Karpas-422 (cell line): Measurements from ENCODE around the gene EHD4. TPM values are rescaled to one million over a fixed set of nuclear protein-coding genes. Genes with fewer than 3 reads are reported as not detected.

Experiments used
- DNase-seq: peaks from one replicate; pipeline ENCODE4 v3.0.0-alpha.2; 2015
- H2AFZ ChIP-seq: fragments of 200-600 bp; sonication (generic); 2 replicates; pipeline ENCODE4 v1.6.1; 2014; ENCODE audit warnings: antibody characterized with exemption, low read length, mixed read lengths
- H3K27ac ChIP-seq: fragments of 200-600 bp; sonication (generic); 2 replicates; pipeline ENCODE4 v1.5.1; 2014; ENCODE audit warnings: mild to moderate bottlenecking, low read length, moderate library complexity
- H3K27me3 ChIP-seq: fragments of 200-600 bp; sonication (generic); 2 replicates; pipeline ENCODE4 v1.6.1; 2014; ENCODE audit warnings: low read length, mixed read lengths
- H3K36me3 ChIP-seq: fragments of 200-600 bp; sonication (generic); 2 replicates; pipeline ENCODE4 v1.6.1; 2014; ENCODE audit warnings: low read length, mixed read lengths; ENCODE audit not compliant: insufficient read depth
- H3K4me1 ChIP-seq: fragments of 200-600 bp; sonication (generic); 2 replicates; pipeline ENCODE4 v1.6.1; 2014; ENCODE audit warnings: mild to moderate bottlenecking, low read length, mixed read lengths
- H3K4me2 ChIP-seq: fragments of 200-600 bp; sonication (generic); 2 replicates; pipeline ENCODE4 v1.6.1; 2014; ENCODE audit warnings: low read length, low read depth, mild to moderate bottlenecking; ENCODE audit not compliant: poor library complexity, severe bottlenecking
- H3K4me3 ChIP-seq: fragments of 200-600 bp; sonication (generic); 2 replicates; pipeline ENCODE4 v1.5.1; 2014; ENCODE audit warnings: mild to moderate bottlenecking, antibody characterized with exemption, low read length, mixed read lengths
- H3K79me2 ChIP-seq: fragments of 200-600 bp; sonication (generic); 2 replicates; pipeline ENCODE4 v1.6.1; 2014; ENCODE audit warnings: mild to moderate bottlenecking, low read length, mixed read lengths
- H3K9ac ChIP-seq: fragments of 200-600 bp; sonication (generic); 2 replicates; pipeline ENCODE4 v1.6.0; 2014; ENCODE audit warnings: low read length
- H3K9me2 ChIP-seq: fragments of 200-600 bp; sonication (generic), shearing (Covaris generic); replicated peaks from 2 replicates; pipeline ENCODE4 v1.6.0; 2014; ENCODE audit warnings: mild to moderate bottlenecking, low read length, moderate library complexity; ENCODE audit not compliant: insufficient read depth
- H3K9me3 ChIP-seq: fragments of 300-700, 200-600 bp; sonication (generic); 2 replicates; pipeline ENCODE4 v1.6.1; 2014; ENCODE audit warnings: low read length, mixed read lengths
- H4K20me1 ChIP-seq: fragments of 200-600 bp; sonication (generic); 2 replicates; pipeline ENCODE4 v1.6.1; 2014; ENCODE audit warnings: mild to moderate bottlenecking, antibody characterized with exemption, low read length, low read depth; ENCODE audit not compliant: insufficient read depth
- total RNA-seq: library from RNA; depleted of rRNA; stranded (reverse); fragments of >200 nt; shearing (Covaris generic); gene quantifications from 2 replicates; pipeline ENCODE4 v1.2.3, GENCODE V29; 2014; ENCODE audit warnings: low replicate concordance

EHD4 gene
- total RNA-seq, 1 experiment from 2014 or later: 19.9 TPM

DNA sequence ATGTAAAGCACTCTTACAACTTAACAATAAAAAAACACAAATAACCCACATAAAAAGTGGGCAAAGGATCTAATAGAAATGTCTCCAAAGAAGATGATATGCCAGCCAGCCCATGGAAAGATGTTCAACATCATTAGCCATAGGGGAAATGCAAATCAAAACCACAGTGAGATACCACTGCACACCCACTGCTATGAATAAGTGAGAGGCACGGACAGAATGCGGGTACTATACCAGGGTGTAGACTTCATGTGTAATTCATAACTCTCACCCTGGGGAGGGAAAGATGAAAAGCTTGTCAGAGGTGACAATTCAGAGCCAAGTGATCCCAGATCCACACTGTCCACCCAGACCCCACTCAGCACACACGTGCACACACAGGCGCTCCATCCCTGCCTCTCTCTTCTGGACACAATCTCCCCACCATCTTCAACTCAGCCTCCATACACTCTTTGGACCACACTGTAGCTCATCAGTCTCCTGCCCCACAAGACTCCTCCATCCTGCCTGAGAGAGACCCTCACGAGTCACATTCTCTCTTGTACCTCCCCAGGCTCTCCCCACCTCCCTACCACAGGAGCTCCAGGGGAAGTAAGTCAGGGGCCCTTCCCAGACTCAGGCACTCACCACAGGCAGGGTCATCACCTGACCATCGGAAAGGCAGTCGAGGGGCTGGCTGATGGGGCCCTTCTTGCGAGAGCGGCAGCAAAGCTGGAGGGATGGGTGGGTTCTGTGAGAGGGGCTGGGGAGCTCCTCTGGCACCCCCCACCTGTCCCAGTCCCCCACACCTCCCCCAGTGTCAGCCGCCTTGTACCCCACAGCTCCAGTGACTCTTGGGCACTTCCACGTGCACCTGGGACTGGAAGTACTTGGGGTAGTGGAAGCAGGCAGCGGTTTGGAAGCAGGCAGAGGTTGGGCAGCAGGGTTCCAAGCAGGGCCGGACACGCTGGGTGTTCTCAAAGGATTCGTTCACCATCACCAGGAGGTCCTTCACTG, 27.2 kb upstream of the EHD4 start:
- no peaks in the 10 kb centered on the region for H3K79me2 ChIP-seq
- peak overlapping the region; percentile 14 for H3K4me2 ChIP-seq
- H3K36me3 ChIP-seq: no peaks in the 10 kb centered on the region
- H3K4me3 ChIP-seq: no peak overlapping the region
- H4K20me1 ChIP-seq: no peaks in the 10 kb centered on the region
- H2AFZ ChIP-seq: no peak overlapping the region
- no peaks in the 10 kb centered on the region for H3K9me2 ChIP-seq
- DNase-seq: peak; percentile 53
- no peaks in the 10 kb centered on the region for H3K9me3 ChIP-seq
- no peak overlapping the region for H3K27ac ChIP-seq
- H3K4me1 ChIP-seq: peaks cover 9% of the 10 kb centered on the region
- no peak overlapping the region for H3K9ac ChIP-seq
- no peaks in the 10 kb centered on the region for H3K27me3 ChIP-seq

DNA sequence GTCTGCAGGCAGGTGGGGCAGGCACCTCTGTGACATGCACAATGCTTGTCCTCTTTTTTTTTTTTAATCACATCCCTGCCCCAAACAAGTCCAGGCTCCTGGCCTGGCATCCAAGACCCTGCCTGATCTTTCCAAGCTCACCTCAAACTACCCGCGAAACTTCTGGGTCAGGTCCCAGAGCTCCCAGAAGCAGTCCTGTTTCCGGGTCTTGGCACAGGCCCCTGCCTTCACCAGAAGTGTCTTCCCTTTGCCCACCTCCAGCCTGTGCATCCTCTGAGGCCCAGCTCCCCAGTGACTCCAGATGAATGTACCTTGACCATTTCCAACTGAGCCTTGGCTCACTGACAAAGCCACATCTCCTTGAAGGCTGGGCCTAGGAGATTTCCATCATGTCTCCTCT, 25.5 kb upstream of the EHD4 start:
- peaks cover 9% of the 10 kb centered on the region for H3K4me1 ChIP-seq
- H3K9me2 ChIP-seq: no peaks in the 10 kb centered on the region
- no peaks in the 10 kb centered on the region for H3K27me3 ChIP-seq
- no peak overlapping the region for H3K4me2 ChIP-seq
- H3K9me3 ChIP-seq: no peaks in the 10 kb centered on the region
- DNase-seq: no peak
- H3K27ac ChIP-seq: no peak overlapping the region
- no peak overlapping the region for H3K4me3 ChIP-seq
- H2AFZ ChIP-seq: no peak overlapping the region
- no peaks in the 10 kb centered on the region for H4K20me1 ChIP-seq
- H3K9ac ChIP-seq: no peak overlapping the region
- H3K36me3 ChIP-seq: no peaks in the 10 kb centered on the region
- no peaks in the 10 kb centered on the region for H3K79me2 ChIP-seq

DNA sequence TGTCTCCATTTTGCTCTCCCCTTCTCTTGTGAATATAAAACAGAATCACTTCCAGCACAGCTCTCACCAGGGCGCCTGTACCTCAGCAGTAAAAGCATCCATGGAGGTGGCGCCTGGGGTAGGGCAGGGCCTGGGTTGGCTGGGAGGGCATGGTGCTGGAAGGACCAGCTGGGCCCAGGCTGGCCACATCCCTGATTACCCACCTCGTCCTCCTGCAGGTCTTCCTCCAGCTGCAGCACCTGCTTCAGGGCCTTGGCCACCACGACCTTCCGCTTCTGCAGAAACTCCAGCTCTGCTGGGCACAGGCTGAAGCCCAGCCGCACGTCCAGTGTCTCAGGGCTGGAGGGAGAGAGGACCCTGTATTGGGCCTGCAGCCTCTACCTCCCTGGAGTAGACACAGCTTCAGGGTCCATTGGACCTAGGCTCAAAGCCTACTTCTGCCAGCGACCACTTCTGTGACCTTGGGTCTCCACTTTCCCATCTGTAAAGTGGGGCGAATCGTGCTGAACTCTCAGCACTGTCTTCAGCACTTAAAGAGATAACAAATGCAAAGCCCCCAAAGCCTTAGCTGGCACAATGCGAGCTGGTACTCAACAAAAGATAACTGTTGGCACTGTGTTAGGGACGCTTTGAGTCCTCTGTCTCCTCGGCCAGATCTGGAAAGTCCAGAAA, 24.7 kb upstream of the EHD4 start:
- Histone ChIP-seq H3K27ac (no peak overlapping the region), H3K9me3 (no peaks in the 10 kb centered on the region), H2AFZ (no peak overlapping the region), H4K20me1 (no peaks in the 10 kb centered on the region), H3K4me1 (peaks cover 9% of the 10 kb centered on the region), H3K36me3 (no peaks in the 10 kb centered on the region), H3K27me3 (no peaks in the 10 kb centered on the region), H3K9ac (no peak overlapping the region), H3K4me2 (no peak overlapping the region), H3K79me2 (no peaks in the 10 kb centered on the region), H3K4me3 (no peak overlapping the region), H3K9me2 (no peaks in the 10 kb centered on the region)
- DNase-seq: no peak

DNA sequence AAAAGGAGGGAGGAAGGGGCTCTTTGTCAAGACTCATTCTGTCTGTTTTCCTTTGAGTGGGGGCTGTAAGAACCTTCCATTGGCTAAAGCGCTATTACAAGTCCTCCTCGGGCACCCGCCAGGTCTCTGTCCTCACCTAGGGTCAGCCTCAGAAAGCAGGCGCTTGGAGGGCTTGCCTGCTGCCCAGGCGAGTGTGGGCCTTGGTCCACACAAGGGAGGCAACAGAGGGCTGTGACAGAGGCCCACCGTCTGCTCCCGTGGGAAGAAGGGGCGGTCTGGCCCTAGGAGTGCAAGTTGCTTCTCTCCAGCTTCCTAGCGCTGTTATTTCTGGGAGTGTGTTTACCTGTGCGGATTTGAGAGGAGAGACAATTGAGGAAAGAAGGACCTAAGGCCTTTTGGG, 24.0 kb upstream of the EHD4 start:
- no peaks in the 10 kb centered on the region for H3K27me3 ChIP-seq
- H3K4me3 ChIP-seq: no peak overlapping the region
- H2AFZ ChIP-seq: no peak overlapping the region
- H3K36me3 ChIP-seq: no peaks in the 10 kb centered on the region
- H4K20me1 ChIP-seq: no peaks in the 10 kb centered on the region
- no peak overlapping the region for H3K9ac ChIP-seq
- H3K4me1 ChIP-seq: peaks cover 9% of the 10 kb centered on the region
- H3K9me2 ChIP-seq: no peaks in the 10 kb centered on the region
- no peak overlapping the region for H3K4me2 ChIP-seq
- no peaks in the 10 kb centered on the region for H3K9me3 ChIP-seq
- no peak overlapping the region for H3K27ac ChIP-seq
- H3K79me2 ChIP-seq: no peaks in the 10 kb centered on the region
- DNase-seq: no peak

DNA sequence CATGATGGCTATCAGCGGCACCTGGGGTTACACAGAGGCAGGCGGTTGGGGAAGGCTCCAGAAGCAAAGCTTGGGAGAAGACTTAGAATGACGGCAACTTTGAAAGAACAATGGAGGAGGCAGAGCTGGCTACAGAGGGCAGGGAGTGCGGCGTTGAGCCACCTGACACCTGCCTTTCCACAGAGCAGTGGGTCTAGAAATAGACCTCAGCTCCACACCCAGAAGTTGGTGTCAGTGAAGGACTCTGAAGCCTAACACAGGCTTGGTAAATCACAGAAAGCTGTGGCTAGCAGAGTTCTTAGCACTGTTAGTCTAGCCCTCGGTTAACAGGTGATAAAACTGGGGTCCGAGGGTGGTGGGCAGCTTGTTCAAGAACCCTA, 23.1 kb upstream of the EHD4 start:
- Histone ChIP-seq H3K4me3 (no peak overlapping the region), H3K36me3 (no peaks in the 10 kb centered on the region), H3K27me3 (no peaks in the 10 kb centered on the region), H4K20me1 (no peaks in the 10 kb centered on the region), H2AFZ (no peak overlapping the region), H3K4me1 (peaks cover 9% of the 10 kb centered on the region), H3K4me2 (no peak overlapping the region), H3K79me2 (no peaks in the 10 kb centered on the region), H3K9me2 (no peaks in the 10 kb centered on the region), H3K9ac (no peak overlapping the region), H3K27ac (no peak overlapping the region), H3K9me3 (no peaks in the 10 kb centered on the region)
- DNase-seq: no peak

DNA sequence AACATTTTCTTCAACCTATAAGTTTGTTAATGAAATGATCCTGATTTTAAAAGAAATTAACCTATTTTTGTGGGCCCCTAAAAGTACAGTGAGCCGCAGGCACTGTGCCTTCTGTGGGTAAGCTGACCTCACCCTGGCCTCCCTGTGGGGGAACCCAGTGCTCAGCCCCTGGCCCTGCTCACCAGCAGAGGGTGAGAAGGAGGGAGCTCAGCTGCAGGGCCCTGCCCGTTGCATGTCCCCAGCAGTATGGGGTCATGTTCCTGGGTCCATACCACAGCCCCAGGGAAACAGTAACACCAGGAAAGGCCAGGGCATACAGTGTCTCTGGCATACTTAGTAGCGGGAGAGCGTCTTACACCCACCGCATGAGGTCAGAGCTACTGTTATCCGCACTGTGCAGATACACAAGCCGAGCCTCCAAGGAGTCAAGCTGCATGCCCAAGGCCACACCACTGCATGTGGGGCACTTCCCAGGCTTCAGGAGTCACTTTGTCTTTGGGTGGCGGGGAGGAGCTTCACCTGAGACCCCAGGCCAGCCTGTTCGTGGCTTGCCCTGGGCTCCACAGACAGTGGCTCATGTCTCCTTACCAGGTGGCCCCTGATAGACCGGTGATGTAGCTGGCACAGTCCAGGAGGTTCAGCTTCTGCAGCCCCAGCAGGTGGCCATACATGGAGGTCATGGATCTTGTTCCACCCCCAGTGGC, 22.6 kb upstream of the EHD4 start:
- Histone ChIP-seq H2AFZ (no peak overlapping the region), H3K27me3 (no peaks in the 10 kb centered on the region), H3K79me2 (no peaks in the 10 kb centered on the region), H3K9me2 (no peaks in the 10 kb centered on the region), H3K27ac (no peak overlapping the region), H3K4me1 (peaks cover 9% of the 10 kb centered on the region), H3K4me3 (no peak overlapping the region), H4K20me1 (no peaks in the 10 kb centered on the region), H3K9ac (no peak overlapping the region), H3K4me2 (no peak overlapping the region), H3K9me3 (no peaks in the 10 kb centered on the region), H3K36me3 (no peaks in the 10 kb centered on the region)
- no peak for DNase-seq

DNA sequence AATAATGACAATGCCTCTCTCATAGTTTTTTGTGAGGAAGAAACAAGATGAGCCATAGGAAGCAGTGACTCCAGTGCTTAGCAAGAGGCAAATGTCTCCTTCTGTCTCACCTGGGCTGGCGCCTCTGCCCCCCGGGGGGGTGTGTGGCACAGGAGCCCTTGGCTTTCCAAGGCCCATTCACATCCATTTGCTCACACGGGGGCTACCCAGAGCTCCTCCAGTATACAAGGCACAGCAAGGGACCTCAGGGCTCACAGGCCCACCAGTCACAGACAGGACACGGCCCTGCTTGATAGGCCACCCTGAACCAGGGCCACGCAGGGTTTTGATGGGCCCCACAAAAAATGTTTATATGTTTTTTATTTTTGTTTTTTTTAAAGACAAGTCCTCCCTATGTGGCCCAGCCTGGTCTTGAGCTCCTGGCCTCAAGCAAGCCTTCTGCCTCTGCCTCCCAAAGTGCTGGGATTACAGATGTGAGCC, 21.9 kb upstream of the EHD4 start:
- Histone ChIP-seq H3K27ac (no peak overlapping the region), H3K4me2 (no peak overlapping the region), H3K27me3 (no peaks in the 10 kb centered on the region), H3K36me3 (no peaks in the 10 kb centered on the region), H2AFZ (no peak overlapping the region), H3K9me2 (no peaks in the 10 kb centered on the region), H3K9me3 (no peaks in the 10 kb centered on the region), H3K9ac (no peak overlapping the region), H3K4me1 (peaks cover 3% of the 10 kb centered on the region), H4K20me1 (no peaks in the 10 kb centered on the region), H3K4me3 (no peak overlapping the region), H3K79me2 (no peaks in the 10 kb centered on the region)
- no peak for DNase-seq
